Tibial nerve (tissue), 3 donors: ENCODE data around the gene GMEB2.

ENCODE experiments used
- CTCF ChIP-seq, 5 experiments: fragments of 200-600 bp in 3 of 5; fragments of 450-650 bp in 2 of 5; sonication (generic) in 3 of 5; IDR thresholded peaks; one replicate each; pipeline ENCODE4 v1.5.1; 2016 to 2019; ENCODE audit warnings: antibody characterized with exemption in 5 of 5, mild to moderate bottlenecking in 3 of 5, moderate library complexity in 2 of 5
- POLR2A ChIP-seq, 2 donors: fragments of 450-650 bp; IDR thresholded peaks; one replicate each; pipeline ENCODE4 v1.6.1; 2017; ENCODE audit warnings: antibody characterized with exemption in 2 of 2, mild to moderate bottlenecking in 2 of 2, moderate library complexity in 2 of 2

GRCh38 chr20:63574156-63574828 is 52.6 kb downstream of the GMEB2 start, which contains the start of gene HELZ2:
- no peak for TF ChIP-seq CTCF (IDR thresholded peaks at IDR 0.05)
- TF ChIP-seq POLR2A (IDR thresholded peaks at IDR 0.05), result no peak
